ENCODE data around the gene ABCC5.

ABCC5 gene

GRCh38 chr3:183884097-183884426 lies 133.6 kb downstream of the ABCC5 start:
- peak in 1 of 2 donors; percentile 23 for DNase-seq

- DNase-seq: no peak
Measured at GRCh38 chr3:183883291-183884096, 134.2 kb downstream of the ABCC5 start.

GRCh38 chr3:183880121-183880520 lies 137.6 kb downstream of the ABCC5 start:
- DNase-seq: peak; percentile 33 to 40

GRCh38 chr3:183879243-183879642 lies 138.4 kb downstream of the ABCC5 start:
- no peak for DNase-seq

- DNase-seq: peak; percentile 59 to 79
Measured at GRCh38 chr3:183878071-183878470, 139.6 kb downstream of the ABCC5 start.

- peak in 1 of 2 donors; percentile 29 for DNase-seq
Measured at GRCh38 chr3:183877227-183877626, 140.5 kb downstream of the ABCC5 start.

- peak in 1 of 2 donors; percentile 18 for DNase-seq
Measured at GRCh38 chr3:183875411-183875810, 142.3 kb downstream of the ABCC5 start.

- no peak for DNase-seq
Measured at GRCh38 chr3:183873914-183874313, 143.8 kb downstream of the ABCC5 start.

- DNase-seq: no peak
Measured at GRCh38 chr3:183871541-183871940, 146.1 kb downstream of the ABCC5 start.

GRCh38 chr3:183870563-183870962 lies 147.1 kb downstream of the ABCC5 start:
- DNase-seq: no peak
